Effector CD8-positive, alpha-beta T cell (primary cell): ENCODE data around the gene MMP7.
"Not testable (repeated sequence)": the region's sequence is repeated elsewhere in the genome, so short reads cannot be mapped to it uniquely, and the experiment has no call there.

Experiments
- DNase-seq: peaks from one replicate; lab custom pipeline; 2025; lab: John Stamatoyannopoulos, UW

MMP7 gene

DNA sequence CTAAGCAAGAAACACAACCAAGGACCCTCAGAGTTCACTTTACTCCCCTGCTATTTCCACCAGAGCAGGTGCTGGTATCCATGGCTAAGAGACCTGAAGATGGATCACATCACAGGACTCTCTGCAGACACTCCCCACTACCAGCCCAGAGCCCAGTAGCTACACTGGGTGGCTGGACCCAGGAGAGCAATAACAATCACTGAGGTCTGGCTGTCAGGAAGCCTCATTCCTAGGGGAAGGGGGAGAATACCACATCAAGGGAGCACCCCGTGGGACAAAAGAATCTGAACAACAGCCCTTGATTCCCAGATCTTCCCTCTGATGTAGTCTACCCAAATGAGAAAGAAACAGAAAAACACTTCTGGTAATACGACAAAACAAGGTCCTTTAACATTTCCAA lies 9.0 kb upstream of the MMP7 start:
- no peak for DNase-seq

DNA sequence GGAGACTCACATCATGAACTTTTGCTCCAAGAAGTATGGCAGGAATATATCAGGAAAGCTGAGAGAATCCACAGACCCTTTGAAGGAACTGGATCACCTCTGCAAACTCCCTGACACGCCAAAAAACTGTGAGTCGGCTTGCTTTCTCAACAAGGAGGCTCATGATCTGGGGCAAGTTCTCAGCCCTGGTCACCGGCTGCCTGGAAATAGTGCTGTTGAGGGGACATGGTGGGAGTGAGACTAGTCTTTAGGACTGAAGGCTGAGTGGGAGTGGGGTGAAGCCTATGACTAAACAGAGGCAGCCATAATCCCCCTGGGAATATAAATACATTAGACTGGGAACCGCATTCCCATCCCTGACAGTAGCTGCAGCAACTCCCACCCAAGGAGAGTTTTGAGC lies 8.4 kb upstream of the MMP7 start:
- no peak for DNase-seq

DNA sequence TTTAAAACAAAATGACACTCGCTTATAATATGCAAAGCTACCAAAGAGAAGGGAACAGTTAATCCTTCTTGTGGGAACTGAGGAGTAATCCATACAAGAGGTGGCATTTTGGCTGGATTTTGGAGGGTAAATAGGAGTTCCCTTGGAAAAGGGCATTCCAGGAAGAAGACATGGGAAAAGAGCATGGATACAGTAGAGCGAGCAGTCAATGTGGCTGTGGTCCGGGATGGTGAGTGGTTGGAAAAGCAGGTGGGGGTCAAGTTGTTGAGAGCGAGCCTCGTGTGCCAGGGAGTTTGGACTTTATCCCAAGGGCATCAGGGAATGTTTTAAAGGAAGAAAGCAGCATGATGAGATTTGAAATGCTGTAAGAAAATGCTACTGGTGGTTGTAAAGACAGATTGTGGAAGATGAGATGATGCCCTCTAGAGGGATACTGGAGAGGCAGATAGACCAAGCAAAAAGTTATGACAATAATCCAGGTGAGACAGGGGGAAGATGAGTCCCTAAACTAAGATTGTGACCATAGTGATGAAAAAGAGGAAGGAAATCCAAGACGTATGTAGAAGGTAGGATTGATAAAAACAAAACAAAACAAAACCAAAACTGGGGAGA lies 3.8 kb upstream of the MMP7 start:
- no peak for DNase-seq

DNA sequence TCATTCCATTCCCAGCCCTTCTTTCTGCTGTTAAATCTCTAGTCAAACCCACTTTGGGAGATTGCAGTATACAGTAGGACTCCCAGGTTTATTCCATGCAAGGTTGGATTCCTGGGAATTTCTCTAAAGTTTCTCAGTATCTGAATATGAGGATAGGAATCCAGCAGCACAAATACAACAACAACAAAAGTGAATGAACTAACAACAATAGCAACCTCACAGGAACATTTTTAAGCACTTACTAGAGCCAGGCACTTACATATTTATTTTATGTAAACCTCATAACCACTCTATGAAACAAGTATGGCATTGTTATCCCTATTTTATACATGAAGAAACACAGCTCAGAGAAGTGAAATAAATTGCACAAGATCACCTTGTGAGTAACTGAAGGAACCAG lies 1.9 kb downstream of the MMP7 start:
- no peak for DNase-seq

DNA sequence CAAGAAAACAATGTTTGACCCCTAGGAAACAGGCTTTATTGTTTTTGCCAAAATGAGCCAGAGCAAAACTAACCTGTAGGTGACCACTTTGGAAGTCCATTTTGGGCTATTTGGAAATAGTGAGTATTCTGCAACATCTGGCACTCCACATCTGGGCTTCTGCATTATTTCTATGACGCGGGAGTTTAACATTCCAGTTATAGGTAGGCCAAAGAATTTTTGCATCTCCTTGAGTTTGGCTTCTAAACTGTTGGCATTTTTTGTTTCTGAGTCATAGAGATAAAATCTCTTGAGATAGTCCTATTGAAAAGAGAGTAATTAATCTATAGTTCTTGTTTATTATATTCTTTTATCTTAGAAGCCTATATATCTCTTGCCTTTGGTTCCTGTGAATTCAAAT lies 2.9 kb downstream of the MMP7 start:
- DNase-seq, result no peak

DNA sequence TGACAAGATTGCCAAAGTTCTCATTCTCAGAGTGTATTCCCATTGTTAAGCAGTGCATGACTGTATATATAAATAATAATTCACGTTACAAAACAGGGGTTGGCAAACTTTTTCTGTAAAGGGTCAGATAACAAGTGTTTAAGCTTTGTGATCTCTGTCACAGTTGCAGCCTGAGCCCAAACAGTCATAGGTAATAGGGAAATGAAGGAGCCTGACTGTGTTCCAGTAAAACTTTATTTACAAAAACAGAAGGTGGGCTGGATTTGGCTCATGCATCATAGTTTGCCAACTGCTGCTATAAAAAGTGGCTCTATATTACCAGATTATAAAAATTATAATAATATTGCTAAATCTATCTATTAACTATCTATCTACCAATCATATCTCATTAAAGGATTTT lies 3.5 kb downstream of the MMP7 start:
- no peak for DNase-seq

DNA sequence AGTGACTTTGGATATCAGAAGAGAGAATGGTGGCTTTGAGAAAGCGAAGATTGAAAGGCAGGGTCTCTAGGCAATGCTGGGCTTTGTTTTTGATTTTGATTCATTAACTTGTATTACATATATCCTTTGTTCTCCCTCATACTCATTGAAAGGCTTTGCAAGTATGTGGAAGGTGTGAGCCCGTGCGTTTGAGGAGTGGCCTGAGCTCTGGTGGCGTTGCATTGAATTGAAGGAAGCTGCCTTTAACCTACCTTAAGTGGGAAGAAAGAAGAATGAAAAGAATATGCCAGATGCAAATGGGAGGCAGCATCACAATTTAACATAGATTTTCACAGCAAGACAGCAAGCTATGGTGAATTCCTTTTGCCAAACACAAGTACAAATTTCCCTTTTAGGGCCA lies 6.7 kb downstream of the MMP7 start:
- DNase-seq, result no peak

DNA sequence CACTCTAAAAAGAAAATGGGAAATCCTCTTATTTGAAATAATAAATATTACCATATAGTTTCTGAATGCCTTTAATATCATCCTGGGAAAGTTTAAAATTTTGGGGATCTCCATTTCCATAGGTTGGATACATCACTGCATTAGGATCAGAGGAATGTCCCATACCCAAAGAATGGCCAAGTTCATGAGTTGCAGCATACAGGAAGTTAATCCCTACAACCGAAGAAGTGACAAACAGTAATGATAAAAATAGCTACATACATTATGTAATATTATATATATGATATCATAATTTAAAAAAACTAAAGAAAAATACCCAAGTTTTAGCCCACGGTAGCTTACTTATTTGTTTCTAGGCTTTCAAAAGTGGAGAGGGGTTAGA lies 7.4 kb downstream of the MMP7 start:
- no peak for DNase-seq

DNA sequence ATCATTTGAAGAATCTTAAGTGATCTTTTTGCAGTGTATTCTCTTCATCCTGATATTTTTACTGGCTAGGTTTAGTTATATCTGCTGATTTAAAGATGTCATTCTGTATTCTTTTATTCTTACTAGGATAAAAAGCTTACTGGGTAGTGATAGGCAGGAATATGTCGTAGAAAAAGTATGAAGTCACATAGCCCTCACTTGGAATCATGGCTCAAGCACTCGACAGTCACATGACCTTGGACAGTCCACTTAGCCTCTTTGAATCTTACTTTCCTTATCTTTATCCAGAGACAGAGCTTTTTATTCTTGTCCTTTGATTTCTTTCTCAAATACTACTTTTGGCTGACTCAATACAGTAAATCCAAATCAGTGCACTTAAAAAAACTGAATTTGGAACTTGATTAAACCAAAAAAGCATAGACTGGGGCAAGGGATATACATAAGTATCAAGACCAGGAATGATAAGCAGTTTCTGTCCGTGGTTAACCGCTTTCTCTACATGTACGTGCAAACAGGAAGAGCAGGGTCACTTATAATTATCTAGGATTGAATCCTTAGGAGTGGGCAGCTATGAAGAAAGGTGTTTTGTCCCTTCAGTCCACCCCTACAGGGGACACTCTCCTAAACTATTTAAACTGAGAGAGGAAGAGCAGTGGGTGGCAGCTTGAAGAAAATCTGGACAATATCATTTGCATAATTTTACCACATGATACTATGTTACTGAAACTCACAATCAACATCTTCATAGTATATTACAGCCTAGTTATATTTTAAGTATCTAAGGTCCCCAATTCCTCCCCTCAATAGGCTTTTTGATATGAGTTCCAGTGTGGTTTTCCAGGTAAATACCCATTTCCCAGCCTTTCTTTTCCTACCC lies 8.0 kb downstream of the MMP7 start:
- DNase-seq, result no peak

DNA sequence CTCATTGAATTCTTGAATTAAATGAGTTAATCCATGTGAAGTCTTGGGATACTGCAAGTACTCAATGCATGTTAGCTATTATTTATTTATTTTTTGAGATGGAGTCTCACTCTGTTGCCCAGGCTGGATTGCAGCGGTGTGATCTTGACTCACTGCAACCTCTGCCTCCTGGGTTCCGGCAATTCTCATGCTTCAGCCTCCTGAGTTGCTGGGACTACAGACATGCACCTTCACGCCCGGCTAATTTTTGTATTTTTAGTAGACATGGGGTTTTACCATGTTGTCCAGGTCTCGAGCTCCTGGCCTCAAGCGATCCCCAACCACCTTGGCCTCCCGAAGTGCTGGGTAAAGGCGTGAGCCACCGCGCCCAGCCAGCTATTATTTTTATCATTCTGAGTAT lies 9.4 kb downstream of the MMP7 start:
- no peak for DNase-seq

DNA sequence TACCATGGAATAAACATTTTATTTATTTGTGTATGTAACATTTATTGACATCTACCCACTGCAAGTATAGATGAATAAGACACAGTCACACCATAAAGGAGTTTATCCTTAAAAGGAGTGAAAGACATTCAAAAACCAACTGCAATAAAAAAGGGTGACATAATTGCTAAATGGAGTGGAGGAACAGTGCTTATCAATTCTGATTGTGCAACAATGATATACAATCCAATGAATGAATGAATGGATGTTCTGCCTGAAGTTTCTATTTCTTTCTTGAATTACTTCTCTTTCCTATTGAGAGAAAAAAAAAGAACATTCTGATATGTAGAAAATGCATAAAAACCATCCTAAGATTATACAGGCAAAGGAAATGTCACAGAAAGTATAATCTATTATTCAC lies 10.0 kb downstream of the MMP7 start:
- DNase-seq, result no peak

DNA sequence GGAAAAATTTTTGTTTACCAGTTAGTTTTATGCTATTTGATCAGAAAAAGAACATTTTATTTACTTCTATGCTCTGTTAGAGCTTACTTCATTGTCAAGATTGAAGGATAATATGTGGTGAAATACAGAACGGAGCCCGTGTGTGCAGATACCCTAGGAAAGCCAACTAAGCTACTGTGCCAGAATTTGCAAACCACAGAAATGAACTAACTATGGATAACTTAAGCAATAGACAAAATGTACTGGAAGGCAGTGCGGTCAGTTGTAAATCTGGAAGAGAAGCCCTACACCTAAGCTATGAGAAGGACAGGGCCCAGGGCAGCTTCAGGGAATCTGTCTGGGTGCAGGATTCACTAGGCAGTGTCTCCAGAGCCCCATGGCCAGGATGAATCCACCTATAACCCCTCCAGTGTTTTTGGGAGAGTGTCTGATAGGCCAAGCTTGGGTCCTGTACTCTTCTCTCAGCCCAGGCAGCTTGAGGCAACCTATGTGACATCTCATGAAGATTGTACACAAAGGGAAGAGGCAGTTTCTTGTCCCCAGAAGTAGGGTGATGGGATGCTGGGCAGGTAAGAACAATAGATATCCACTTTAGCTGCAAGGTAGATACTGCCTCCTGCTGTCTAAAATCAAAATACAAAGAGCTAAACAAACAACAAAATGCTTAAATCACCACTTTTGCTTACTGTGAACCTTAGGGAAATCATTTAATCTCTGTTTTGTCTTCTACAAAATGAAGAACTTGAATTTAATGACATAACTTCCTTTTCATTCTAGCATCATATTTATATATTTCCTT lies 12.1 kb downstream of the MMP7 start:
- no peak for DNase-seq

DNA sequence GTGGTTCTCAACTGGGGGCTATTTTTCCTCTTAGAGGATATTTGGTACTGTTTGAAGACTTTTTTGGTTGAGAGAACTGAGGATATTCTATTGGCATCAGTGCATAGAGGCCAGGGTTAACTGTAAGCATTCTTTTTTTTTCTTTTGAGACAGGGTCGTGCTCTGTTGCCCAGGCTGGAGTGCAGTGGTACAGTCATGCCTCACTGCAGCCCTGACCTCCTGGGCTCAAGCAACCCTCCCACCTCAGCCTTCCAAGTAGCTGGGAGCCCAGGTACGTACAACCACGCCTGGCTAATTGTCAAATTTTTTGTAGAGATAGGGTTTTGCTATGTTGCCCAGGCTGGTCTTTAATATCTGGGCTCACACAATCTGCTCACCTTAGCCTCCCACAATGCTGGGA lies 12.9 kb downstream of the MMP7 start:
- no peak for DNase-seq

DNA sequence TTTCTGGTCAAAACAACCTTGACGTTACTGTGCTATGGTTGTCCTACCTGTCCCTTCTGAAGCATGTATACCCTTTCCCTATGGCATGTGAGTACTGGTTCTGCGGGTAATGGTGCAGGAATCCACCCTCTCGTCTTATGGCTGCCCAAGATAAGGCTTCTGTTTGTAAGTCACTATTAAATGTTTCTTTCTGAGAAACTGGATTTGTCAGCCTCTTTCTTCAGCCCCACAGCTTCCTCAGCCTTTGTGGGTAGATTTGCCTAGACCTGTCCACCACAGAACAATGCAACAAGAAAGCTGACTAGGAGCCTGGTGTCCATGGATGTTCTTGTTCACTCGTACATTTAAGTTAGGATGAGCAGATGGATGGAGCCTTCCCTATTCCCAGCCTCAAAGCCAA lies 14.4 kb downstream of the MMP7 start:
- DNase-seq, result no peak

DNA sequence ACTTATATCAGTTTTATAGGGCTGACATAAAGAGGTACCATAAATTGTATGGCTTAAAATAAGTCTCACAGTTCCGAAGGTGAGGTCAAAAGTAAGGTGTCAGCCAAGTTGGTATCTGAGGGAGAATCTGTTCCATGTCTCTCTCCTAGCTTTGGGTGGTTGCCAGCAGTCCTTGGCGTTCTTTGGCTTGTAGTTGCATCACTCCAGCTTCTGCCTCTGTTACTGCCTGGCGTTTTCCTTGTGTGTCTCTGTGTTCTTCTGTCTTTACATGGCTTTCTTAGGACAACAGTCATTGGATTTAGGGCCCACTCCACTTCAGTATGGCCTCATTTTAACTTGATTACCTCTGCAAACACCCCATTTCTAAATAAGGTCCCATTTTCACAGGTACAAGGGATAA lies 16.7 kb downstream of the MMP7 start:
- no peak for DNase-seq

DNA sequence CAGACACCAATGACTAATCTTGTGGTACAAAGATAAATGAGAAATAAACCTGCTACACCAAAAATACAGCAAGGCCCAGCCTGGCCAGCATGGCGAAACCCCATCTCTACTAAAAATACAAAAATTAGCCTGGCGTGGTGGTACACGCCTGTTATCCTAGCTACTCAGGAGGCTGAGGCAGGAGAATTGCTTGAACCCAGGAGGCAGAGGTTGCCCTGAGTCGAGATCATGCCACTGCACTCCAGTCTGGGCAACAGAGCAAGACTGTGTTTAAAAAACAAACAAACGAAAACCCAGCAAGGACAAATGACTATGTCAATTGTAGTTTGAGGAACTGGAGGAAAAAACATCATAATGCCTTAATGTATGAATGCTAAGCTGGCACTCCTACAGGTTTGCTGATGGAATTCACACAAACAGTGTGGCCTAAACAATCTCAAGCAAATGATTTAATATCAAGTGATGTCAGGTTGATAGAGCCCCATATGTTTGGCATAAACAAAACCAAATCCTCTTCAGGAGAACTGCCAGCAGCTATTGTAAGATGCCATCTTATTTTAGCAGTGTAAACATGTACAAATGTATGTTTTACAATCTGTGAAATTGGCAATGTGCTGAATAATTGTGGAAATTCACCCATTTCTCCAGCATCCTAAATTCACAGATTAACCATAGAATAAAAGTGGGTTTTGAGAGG lies 20.0 kb downstream of the MMP7 start:
- DNase-seq, result no peak

DNA sequence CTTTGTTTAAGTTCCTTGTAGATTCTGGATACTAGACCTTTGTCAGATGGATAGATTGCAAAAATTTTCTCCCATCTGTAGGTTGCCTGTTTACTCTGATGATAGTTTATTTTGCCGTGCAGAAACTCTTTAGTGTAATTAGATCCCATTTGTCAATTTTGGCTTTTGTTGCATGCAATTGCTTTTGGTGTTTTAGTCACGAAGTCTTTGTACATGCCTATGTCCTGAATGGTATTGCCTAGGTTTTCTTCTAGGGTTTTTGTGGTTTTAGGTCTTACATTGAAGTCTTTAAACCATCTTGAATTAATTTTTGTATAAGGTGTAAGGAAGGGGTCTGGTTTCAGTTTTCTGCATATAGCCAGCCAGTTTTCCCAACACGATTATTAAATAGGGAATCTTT lies 27.7 kb downstream of the MMP7 start:
- not testable (repeated sequence) for DNase-seq

DNA sequence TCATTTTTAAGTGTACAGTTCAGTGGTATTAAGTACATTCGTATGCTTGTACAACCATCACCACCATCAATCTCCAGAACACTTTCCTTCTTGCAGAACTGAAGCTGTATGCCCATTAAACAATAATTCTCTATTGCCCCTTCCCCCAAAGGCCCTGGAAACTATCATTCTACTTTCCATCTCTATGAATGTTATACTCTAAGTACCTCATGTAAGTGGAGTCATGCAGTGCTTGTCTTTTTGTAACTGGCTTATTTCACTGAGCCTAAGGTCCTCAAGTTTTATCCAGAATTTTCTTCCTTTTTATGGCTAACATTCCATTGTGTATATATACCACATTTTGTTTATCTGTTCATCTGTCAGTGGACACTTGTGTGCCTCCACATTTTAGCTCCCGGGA lies 29.7 kb downstream of the MMP7 start:
- DNase-seq, result no peak

DNA sequence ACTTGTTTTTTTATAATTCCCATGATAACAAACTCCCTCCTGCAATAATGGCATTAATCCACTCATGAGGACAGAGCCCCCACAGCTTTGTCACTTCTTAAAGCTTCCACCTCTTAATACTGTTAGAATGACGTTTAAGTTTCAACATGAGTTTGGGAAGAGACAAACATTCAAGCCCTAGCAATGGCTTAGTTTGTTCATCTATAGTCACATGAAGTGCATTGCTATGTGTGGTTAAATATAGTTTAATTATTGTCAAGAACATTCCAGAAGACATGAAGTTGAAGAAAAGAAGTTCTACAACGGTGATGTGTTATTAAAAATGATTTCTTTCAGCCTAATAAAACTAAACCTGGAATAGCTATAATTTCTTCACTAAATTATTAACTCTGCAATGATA lies 30.6 kb downstream of the MMP7 start:
- no peak for DNase-seq

DNA sequence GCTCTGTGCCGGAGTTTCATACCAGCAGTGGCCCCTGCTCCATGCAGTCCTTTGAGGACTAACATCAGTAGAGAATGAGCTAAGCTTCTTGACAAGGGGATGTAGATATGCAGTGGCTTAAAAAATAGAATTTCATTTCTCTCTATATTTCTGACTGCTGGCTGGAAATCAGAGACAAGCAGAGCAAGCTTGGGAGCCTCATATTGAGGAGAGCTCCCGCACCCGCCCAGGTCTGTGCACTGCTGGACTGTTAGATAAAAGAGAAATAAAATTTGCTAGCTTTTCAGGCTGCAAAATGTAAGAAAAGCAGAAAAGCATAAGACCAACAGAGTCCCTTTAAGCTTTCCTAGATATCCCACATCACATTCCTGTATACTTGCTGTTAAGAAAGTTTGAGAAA lies 31.4 kb downstream of the MMP7 start:
- no peak for DNase-seq

DNA sequence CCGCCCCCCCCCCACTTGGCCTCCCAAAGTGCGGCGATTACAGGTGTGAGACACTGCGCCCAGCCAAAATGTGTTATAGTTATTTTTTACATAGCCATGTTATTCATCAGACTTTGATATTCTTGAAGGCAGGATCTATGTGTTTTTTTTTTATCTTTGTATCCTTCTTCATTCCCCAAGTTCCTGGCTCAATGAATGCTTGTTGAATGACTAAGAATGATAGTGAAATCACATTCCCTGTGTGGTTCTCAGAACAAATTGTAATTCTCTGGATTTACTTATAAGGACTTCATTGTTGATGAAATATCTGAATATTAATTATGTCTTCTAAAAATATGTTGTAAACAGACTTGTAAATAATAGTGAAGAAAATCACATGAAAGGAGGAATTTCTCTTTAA lies 33.5 kb downstream of the MMP7 start:
- DNase-seq, result no peak
